H9 (cell line): Measurements from ENCODE around the gene NPLOC4. TPM values are rescaled to one million over a fixed set of nuclear protein-coding genes. Genes with fewer than 3 reads are reported as not detected.

Source experiments
- DNase-seq: peaks from one replicate; pipeline ENCODE4 v3.0.0-alpha.2; 2017
- H2AFZ ChIP-seq: one replicate; pipeline ENCODE4 v1.6.1; 2013; ENCODE audit warnings: mild to moderate bottlenecking, low read length, control low read depth, moderate library complexity
- H2AK5ac ChIP-seq: 2 replicates; pipeline ENCODE4 v1.6.1; 2013; ENCODE audit warnings: low read length, control low read depth, mixed read lengths; ENCODE audit not compliant: insufficient read length
- H2BK120ac ChIP-seq: one replicate; pipeline ENCODE4 v1.6.1; 2013; ENCODE audit warnings: low read depth, mild to moderate bottlenecking, low read length, control low read depth, inconsistent platforms; ENCODE audit not compliant: poor library complexity, severe bottlenecking
- H2BK12ac ChIP-seq: 2 replicates; pipeline ENCODE4 v1.6.1; 2013; ENCODE audit warnings: low read length, control low read depth, mixed read lengths, low read depth; ENCODE audit not compliant: insufficient read length
- H2BK15ac ChIP-seq: 2 replicates; pipeline ENCODE4 v1.6.1; 2013; ENCODE audit warnings: low read depth, low read length, control low read depth
- H2BK20ac ChIP-seq: one replicate; pipeline ENCODE4 v1.6.1; 2013; ENCODE audit warnings: low read depth, mild to moderate bottlenecking, low read length, control low read depth, inconsistent platforms; ENCODE audit not compliant: poor library complexity, severe bottlenecking
- H2BK5ac ChIP-seq: 2 replicates; pipeline ENCODE4 v1.6.1; 2013; ENCODE audit warnings: low read length, control low read depth, mixed read lengths; ENCODE audit not compliant: insufficient read length
- H3K14ac ChIP-seq: 2 replicates; pipeline ENCODE4 v1.6.1; 2013; ENCODE audit warnings: low read length, control low read depth; ENCODE audit not compliant: insufficient read depth
- H3K18ac ChIP-seq: 2 replicates; pipeline ENCODE4 v1.6.1; 2013; ENCODE audit warnings: low read depth, mild to moderate bottlenecking, mixed read lengths, low read length, control low read depth; ENCODE audit not compliant: insufficient read length
- H3K23ac ChIP-seq: 2 replicates; pipeline ENCODE4 v1.6.1; 2013; ENCODE audit warnings: low read length, control low read depth, mixed read lengths, low read depth; ENCODE audit not compliant: insufficient read length
- H3K23me2 ChIP-seq: 2 replicates; pipeline ENCODE4 v1.6.1; 2013; ENCODE audit warnings: low read depth, mild to moderate bottlenecking, mixed read lengths, low read length, control low read depth; ENCODE audit not compliant: insufficient read length, poor library complexity, severe bottlenecking
- H3K27ac ChIP-seq: 2 replicates; pipeline ENCODE4 v1.5.1; 2013; ENCODE audit warnings: low read length, control low read depth, mixed read lengths, low read depth; ENCODE audit not compliant: insufficient read length
- H3K27me3 ChIP-seq: 2 replicates; pipeline ENCODE4 v1.6.1; 2013; ENCODE audit warnings: low read length, control low read depth, inconsistent platforms; ENCODE audit not compliant: insufficient read depth
- H3K4ac ChIP-seq: 2 replicates; pipeline ENCODE4 v1.6.1; 2013; ENCODE audit warnings: low read depth, mild to moderate bottlenecking, control low read depth, inconsistent platforms, low read length, moderate library complexity
- H3K4me1 ChIP-seq: 2 replicates; pipeline ENCODE4 v1.6.1; 2013; ENCODE audit warnings: low read length, control low read depth, inconsistent platforms; ENCODE audit not compliant: insufficient read depth
- H3K4me2 ChIP-seq: 2 replicates; pipeline ENCODE4 v1.6.1; 2013; ENCODE audit warnings: low read length, control low read depth, mixed read lengths; ENCODE audit not compliant: insufficient read length, insufficient read depth
- H3K56ac ChIP-seq: 2 replicates; pipeline ENCODE4 v1.6.1; 2013; ENCODE audit warnings: low read depth, mild to moderate bottlenecking, mixed read lengths, low read length, control low read depth; ENCODE audit not compliant: insufficient read length
- H3K79me1 ChIP-seq: 2 replicates; pipeline ENCODE4 v1.6.1; 2013; ENCODE audit warnings: low read depth, mild to moderate bottlenecking, moderate library complexity, low read length, control low read depth, inconsistent platforms; ENCODE audit not compliant: insufficient read depth, poor library complexity, severe bottlenecking
- H3K79me2 ChIP-seq: 2 replicates; pipeline ENCODE4 v1.6.1; 2013; ENCODE audit warnings: low read length, control low read depth, inconsistent platforms; ENCODE audit not compliant: insufficient read depth
- H3K9ac ChIP-seq: 2 replicates; pipeline ENCODE4 v1.6.1; 2013; ENCODE audit warnings: low read length, control low read depth, mixed read lengths; ENCODE audit not compliant: insufficient read length; ENCODE audit errors: extremely low read depth
- H3K9me3 ChIP-seq: one replicate; pipeline ENCODE4 v1.6.1; 2013; ENCODE audit warnings: low read depth, low read length, inconsistent platforms; ENCODE audit not compliant: control insufficient read depth
- H3T11ph ChIP-seq: one replicate; pipeline ENCODE4 v1.6.1; 2013; ENCODE audit warnings: mild to moderate bottlenecking, low read length, control low read depth, inconsistent platforms
- H4K20me1 ChIP-seq: one replicate; pipeline ENCODE4 v1.6.1; 2013; ENCODE audit not compliant: control insufficient read depth, insufficient read length, insufficient read depth
- H4K5ac ChIP-seq: 2 replicates; pipeline ENCODE4 v1.6.1; 2013; ENCODE audit warnings: low read depth, mild to moderate bottlenecking, mixed read lengths, low read length, control low read depth; ENCODE audit not compliant: insufficient read length
- H4K8ac ChIP-seq: replicated peaks from 2 replicates; pipeline ENCODE4 v1.6.1; 2013; ENCODE audit warnings: low read length, control low read depth, mixed read lengths, low read depth; ENCODE audit not compliant: insufficient read length
- H4K91ac ChIP-seq: 2 replicates; pipeline ENCODE4 v1.6.1; 2013; ENCODE audit warnings: low read depth, mild to moderate bottlenecking, moderate library complexity, mixed read lengths, low read length, control low read depth; ENCODE audit not compliant: insufficient read length
- H3K27ac Mint-ChIP-seq, 3 experiments: 2 replicates in 2 of 3; 3 replicates in 1 of 3; pipeline ENCODE4 v1.8.0; 2020 to 2021; ENCODE audit warnings: mixed read lengths in 3 of 3, mild to moderate bottlenecking in 1 of 3, moderate library complexity in 1 of 3
- H3K27me3 Mint-ChIP-seq: 2 replicates; pipeline ENCODE4 v1.8.0; 2021; ENCODE audit warnings: low read depth, mild to moderate bottlenecking, moderate library complexity, mixed read lengths
- H3K36me3 Mint-ChIP-seq, 3 experiments: 2 replicates in 2 of 3; 3 replicates in 1 of 3; pipeline ENCODE4 v1.8.0; 2020 to 2021; ENCODE audit warnings: low read depth in 3 of 3, mixed read lengths in 3 of 3; ENCODE audit not compliant: insufficient read depth in 1 of 3
- H3K4me1 Mint-ChIP-seq, 2 experiments: 2 replicates each; pipeline ENCODE4 v1.8.0; 2020; ENCODE audit warnings: mixed read lengths in 2 of 2
- H3K4me3 Mint-ChIP-seq, 2 experiments: 2 replicates in 1 of 2; 3 replicates in 1 of 2; pipeline ENCODE4 v1.8.0; 2020 to 2021; ENCODE audit warnings: mild to moderate bottlenecking in 2 of 2, mixed read lengths in 2 of 2, moderate library complexity in 1 of 2
- H3K9me3 Mint-ChIP-seq, 2 experiments: 2 replicates in 1 of 2; 3 replicates in 1 of 2; pipeline ENCODE4 v1.8.0; 2020; ENCODE audit warnings: mild to moderate bottlenecking in 2 of 2, mixed read lengths in 2 of 2, moderate library complexity in 1 of 2
- CTCF ChIP-seq: fragments of 200-600 bp; sonication (generic); conservative IDR thresholded peaks from 3 replicates; pipeline ENCODE4 v1.8.0; 2021; ENCODE audit warnings: antibody characterized with exemption, mild to moderate bottlenecking
- WGBS: extraction: QIAGEN DNeasy Blood & Tissue Kit; methylation state at CpG from one replicate; pipeline ENCODE4 v1.1.7; 2013; ENCODE audit warnings: missing lambda C conversion rate, low lambda C conversion rate, mixed read lengths; ENCODE audit not compliant: insufficient read length; ENCODE audit errors: extremely low coverage; 5-methylcytosine and 5-hydroxymethylcytosine counted together
- total RNA-seq: library from RNA; stranded (reverse); gene quantifications from 2 replicates; pipeline ENCODE4 v1.2.1, GENCODE V29; 2021

NPLOC4 gene
- total RNA-seq, 1 experiment from 2014 or later, result 103 TPM

GRCh38 chr17:81536299-81537290 is 100.3 kb downstream of the NPLOC4 start:
- Histone ChIP-seq H3K4me1 (no peaks in the 10 kb centered on the region), H2BK15ac (no peak overlapping the region), H4K20me1 (peaks cover 7% of the 10 kb centered on the region), H2BK5ac (no peak overlapping the region), H3K23ac (no peak overlapping the region), H3K56ac (no peak overlapping the region), H3K27ac (no peak overlapping the region), H3K23me2 (peaks cover 5% of the 10 kb centered on the region), H3K9me3 (no peaks in the 10 kb centered on the region), H3K79me2 (no peaks in the 10 kb centered on the region), H2BK20ac (no peak overlapping the region), H2BK120ac (no peak overlapping the region), H4K8ac (no peak overlapping the region), H4K91ac (no peak overlapping the region), H4K5ac (no peak overlapping the region), H3K18ac (no peak overlapping the region), H2BK12ac (no peak overlapping the region), H3K79me1 (no peaks in the 10 kb centered on the region), H2AK5ac (no peak overlapping the region), H3K27me3 (peaks cover 7% of the 10 kb centered on the region; the same call in 1 of the 2 replicates), H2AFZ (no peak overlapping the region), H3T11ph (no peak overlapping the region), H3K9ac (no peak overlapping the region), H3K4ac (no peak overlapping the region), H3K4me2 (peak overlapping the region; percentile 17), H3K14ac (no peak overlapping the region)
- no peak for TF ChIP-seq CTCF
- Mint-ChIP-seq H3K27me3 (peaks cover 27% of the 10 kb centered on the region), H3K27ac (no peak overlapping the region), H3K4me3 (no peak overlapping the region; a peak in 1 of 5 replicates), H3K4me1 (0 out of 4 replicates have a peak, but pooled peaks cover 5 to 7% of the 10 kb centered on the region in 2 experiments), H3K36me3 (peaks cover 3 to 11% (median 8%) of the 10 kb centered on the region in 3 experiments; a peak in 4 of 7 replicates), H3K9me3 (no peaks in the 10 kb centered on the region; a peak in 1 of 5 replicates)
- WGBS, result no CpG with 5 or more reads among the region's 89 CpGs
- DNase-seq, result no peak
